ENCODE data around the gene C9orf85.

C9orf85 gene

DNA sequence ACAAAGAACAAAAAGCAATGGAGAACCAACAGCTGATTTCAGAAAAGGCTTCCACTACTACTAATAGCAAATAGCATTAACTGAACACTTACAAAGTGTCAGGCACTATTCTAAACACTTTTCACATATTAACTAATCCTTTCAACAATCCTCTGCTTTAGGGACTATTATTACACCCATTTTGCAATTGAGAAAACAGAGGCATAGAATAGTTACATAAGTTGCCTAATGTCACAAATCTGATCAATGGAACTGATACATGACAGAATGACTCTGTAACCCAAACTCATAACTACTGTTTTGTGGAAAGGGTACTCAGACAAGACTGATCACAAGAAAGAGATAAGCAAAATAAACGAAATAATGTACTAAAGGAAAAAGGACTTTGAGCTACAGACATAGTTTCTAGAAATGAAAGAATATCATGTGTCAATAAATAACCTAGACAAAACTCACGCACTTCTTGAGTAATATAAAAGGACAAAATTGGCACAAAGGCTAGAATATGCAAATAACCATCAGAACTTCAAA lies 31.7 kb upstream of the C9orf85 start:
- no peak overlapping the region for H3K4me3 ChIP-seq (ENCODE audit: control insufficient read depth, low read depth, low read length)
- DNase-seq (ENCODE audit: low read depth), result no peak
- TF ChIP-seq, protein P1, sequence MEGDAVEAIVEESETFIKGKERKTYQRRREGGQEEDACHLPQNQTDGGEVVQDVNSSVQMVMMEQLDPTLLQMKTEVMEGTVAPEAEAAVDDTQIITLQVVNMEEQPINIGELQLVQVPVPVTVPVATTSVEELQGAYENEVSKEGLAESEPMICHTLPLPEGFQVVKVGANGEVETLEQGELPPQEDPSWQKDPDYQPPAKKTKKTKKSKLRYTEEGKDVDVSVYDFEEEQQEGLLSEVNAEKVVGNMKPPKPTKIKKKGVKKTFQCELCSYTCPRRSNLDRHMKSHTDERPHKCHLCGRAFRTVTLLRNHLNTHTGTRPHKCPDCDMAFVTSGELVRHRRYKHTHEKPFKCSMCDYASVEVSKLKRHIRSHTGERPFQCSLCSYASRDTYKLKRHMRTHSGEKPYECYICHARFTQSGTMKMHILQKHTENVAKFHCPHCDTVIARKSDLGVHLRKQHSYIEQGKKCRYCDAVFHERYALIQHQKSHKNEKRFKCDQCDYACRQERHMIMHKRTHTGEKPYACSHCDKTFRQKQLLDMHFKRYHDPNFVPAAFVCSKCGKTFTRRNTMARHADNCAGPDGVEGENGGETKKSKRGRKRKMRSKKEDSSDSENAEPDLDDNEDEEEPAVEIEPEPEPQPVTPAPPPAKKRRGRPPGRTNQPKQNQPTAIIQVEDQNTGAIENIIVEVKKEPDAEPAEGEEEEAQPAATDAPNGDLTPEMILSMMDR (conservative IDR thresholded peaks at IDR 0.05; ENCODE audit: control insufficient read depth, insufficient read depth, low read depth, low read length), result no peak

DNA sequence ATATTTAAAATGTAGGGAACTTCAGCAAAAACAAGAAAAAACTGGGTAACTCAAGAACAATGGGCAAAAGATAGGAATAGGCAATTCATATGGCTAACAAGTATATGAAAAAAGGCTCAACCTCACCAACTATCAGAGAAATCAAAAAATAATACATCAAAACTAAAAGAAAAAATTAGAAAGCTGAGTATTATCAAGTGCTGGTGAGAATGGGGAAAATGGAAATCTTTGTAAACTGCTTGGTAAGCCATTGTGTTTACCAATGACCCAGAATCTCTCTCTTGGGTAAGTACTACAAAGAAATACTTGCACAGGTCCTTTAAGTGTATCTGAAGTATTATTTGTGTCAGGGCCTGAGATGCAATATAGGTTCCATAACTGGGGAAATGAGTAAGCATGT lies 27.4 kb upstream of the C9orf85 start:
- TF ChIP-seq, protein P1 (conservative IDR thresholded peaks at IDR 0.05; ENCODE audit: control insufficient read depth, insufficient read depth, low read depth, low read length), result no peak
- H3K4me3 ChIP-seq (ENCODE audit: control insufficient read depth, low read depth, low read length), result no peak overlapping the region
- DNase-seq (ENCODE audit: low read depth), result no peak

DNA sequence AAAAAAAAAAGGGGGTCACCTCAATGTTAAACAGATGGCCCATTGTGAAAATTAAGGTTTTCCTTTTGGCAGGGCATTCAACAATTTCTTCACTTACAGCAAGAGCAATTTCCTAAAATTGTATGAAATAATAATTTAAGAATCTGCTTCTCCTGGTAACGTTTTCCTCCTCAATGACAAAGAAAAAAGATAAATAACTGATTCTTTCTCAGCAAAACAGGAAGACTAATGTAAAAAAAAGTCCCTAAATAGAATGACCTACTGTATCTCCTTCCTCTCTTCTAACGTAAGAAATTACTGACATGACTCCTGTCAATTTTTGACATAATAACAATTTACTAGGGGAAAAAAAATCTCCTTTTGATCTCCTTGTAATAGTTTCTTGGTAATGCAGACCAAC lies 26.0 kb upstream of the C9orf85 start:
- TF ChIP-seq, protein P1 (conservative IDR thresholded peaks at IDR 0.05; ENCODE audit: control insufficient read depth, insufficient read depth, low read depth, low read length), result no peak
- DNase-seq (ENCODE audit: low read depth), result no peak
- no peak overlapping the region for H3K4me3 ChIP-seq (ENCODE audit: control insufficient read depth, low read depth, low read length)

DNA sequence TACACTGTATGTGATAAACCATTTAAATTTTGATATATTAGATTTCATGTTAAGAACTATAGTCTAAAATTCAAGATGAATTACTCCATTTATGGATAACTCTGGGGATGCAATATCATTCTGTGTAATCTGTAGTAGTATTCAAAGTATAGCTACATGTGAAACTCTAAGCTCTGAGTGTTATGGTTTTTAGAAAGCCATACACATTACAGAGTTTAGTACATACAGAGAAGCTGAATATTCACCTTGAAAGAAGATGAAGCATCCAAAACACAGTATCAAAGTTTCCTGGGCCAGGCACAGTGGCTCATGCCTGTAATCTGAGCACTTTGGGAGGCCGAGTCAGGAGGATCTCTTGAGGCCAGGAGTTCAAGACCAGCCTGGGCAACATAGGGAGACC lies 25.4 kb upstream of the C9orf85 start:
- TF ChIP-seq, protein P1 (conservative IDR thresholded peaks at IDR 0.05; ENCODE audit: control insufficient read depth, insufficient read depth, low read depth, low read length), result no peak

DNA sequence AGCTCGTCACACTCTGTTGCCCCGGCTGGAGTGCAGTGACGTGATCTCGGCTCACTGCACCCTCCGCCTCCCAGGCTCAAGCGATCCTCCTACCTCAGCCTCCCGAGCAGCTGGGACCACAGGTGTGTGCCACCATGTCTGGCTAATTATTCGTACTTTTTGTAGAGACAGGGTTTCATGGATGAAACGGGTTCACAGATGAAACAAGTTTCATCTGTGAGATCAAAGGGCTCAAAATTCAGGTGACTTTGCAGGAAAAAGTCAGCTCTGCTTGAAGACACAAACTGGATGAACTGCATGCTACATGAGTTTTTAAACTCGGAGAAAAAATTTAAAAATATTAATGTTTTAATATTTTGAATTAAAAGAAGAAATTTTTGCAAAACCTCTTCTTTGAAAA lies 24.9 kb upstream of the C9orf85 start:
- no peak overlapping the region for H3K4me3 ChIP-seq (ENCODE audit: control insufficient read depth, low read depth, low read length)
- no peak for DNase-seq (ENCODE audit: low read depth)
- TF ChIP-seq, protein P1 (conservative IDR thresholded peaks at IDR 0.05; ENCODE audit: control insufficient read depth, insufficient read depth, low read depth, low read length), result no peak

More for the DNA sequence above, 25.4 kb upstream of the C9orf85 start:
- no peak for DNase-seq (ENCODE audit: low read depth)
- H3K4me3 ChIP-seq (ENCODE audit: control insufficient read depth, low read depth, low read length), result no peak overlapping the region

DNA sequence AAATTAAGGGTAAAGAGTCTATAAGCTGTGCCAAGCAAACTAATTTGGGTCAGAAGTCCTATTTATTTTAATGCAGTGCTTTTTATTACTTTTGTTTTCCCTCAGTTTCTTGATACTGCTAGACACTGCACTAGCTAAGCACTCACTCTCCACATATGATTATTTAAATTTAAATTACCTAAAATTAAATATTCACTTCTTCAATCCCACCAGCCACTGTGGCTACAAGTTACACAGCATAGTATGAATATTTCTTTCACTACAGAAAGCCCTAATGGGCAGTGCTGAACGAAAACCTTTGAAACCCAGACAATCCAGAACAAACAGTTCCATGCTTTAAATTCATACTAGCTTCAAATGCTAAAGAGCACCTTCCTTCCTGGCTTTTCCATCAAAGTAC lies 24.1 kb upstream of the C9orf85 start:
- no peak overlapping the region for H3K4me3 ChIP-seq (ENCODE audit: control insufficient read depth, low read depth, low read length)
- TF ChIP-seq, protein P1 (conservative IDR thresholded peaks at IDR 0.05; ENCODE audit: control insufficient read depth, insufficient read depth, low read depth, low read length), result no peak
- no peak for DNase-seq (ENCODE audit: low read depth)
